NCI-H446 treated with DMSO at 0.1 percent for 48 hours (cell line): ENCODE results near the gene TP53TG5.

Source experiments
- DNase-seq: peaks from one replicate; lab custom pipeline; 2025; lab: John Stamatoyannopoulos, UW

TP53TG5 gene

DNA sequence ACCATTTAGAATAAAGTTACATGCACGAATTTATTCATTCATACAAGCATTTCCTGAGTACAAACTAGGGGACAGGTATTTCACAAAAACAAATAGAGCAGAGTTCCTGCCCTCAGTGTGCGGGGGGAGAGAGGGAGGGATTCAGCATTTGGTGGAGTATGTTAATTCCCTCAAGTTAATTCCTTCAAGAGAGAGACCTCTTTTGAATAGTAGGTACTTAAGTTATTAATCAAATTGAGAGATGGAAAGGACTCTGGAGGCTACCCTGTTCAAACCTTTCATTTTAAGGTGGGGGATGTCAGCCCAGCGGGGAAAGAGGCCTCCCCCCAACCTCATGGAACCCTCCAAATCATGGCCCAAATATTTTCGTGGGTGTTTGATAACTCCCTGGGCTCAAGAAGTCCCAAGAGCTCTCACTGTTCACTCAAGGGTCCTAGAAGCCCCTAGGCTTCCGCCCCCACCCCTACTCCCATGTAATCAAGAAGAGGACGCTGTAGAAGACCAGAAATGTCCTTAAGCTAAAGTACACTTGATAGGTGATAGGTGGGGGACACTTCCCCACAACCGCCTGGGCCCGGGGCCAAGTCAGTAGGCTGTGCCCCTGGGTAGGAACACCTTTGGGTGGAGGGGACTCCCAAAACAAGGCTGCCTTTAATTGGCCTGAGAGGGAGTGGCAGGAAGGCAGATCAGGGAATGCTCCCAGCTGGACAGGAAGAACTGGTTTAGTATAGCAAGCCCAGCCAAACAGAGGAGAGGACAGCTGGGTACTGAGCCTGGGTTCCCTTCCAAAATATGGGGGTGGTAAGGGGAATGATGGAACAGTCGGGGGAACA is 32.8 kb downstream of the TP53TG5 start:
- DNase-seq, result no peak

GRCh38 chr20:45344168-45344860 is 33.8 kb downstream of the TP53TG5 start:
- DNase-seq, result no peak

DNA sequence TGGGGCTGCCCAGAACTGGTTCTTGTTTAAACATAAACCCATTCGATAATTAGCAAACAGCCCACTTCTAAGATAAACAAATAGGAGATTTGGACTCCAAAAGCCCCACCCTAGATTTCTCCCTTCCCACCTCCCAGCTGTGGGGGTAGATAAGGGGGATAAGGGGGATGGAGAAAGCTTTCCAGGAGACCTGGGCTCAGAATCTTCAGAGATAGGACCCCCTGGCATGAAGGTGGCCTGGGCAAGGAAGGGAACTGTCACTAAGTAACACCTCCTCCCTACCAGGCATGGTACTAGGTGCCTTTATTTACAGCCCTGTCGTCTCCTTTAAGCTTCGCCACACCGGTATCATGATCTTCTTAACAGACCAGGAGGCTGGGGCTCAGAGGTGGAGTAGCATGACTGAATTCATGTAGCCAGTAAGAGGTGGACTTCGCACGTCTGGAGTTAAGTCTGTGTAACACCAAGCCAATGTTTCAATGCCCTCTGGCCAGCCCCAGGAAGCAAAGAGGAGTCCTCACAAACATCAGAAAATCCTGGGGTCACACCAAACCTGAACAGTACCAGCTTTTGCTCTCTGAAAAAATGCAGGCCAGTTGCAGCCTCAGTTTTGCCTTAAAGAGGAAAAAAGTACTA is 34.5 kb downstream of the TP53TG5 start:
- DNase-seq, result no peak

GRCh38 chr20:45342855-45343531 is 35.1 kb downstream of the TP53TG5 start:
- DNase-seq, result no peak

DNA sequence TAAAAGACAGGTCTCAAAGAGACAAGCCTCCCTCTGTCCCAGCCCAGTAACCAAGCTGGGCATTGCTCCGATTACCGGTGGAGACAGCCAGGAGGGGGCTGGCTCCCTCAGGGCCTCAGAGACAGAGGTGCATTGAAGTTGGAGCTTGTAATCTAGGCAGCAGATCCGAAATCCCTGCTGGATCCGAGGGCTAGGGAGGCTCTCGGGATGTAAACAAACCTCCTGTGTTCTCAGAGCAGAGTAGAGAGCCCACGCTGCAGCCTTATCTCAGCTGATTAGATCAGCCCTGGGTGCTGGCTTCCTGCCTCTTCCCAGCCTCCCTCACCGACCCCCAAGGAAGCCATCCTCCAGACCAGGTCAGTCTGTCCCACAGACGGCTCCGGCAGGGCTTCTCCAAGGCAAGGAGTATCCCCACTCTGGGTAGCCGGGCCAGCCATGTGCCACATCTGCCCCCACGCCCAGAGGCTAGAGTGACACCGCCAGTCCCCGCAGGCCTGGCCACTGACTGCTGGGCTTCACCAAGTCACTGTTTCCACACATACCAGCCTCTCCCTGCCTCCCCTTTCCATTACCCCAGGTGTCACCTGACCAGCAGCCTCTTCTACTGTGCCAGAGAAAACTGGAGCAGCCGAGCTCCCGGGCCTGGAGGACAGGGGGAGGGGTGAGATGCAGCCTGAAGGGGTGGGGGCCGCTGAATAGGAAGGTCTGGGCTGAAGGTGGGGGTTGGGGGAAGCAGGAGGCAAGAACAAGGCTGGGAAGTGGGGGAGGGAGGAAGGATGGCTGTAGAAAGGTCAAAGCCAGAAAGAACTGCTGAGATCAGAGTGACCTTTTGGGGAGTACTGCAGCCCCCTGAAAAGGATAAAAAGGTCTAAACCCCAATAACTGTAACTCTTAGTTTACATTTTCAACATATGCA is 35.9 kb downstream of the TP53TG5 start:
- no peak for DNase-seq

DNA sequence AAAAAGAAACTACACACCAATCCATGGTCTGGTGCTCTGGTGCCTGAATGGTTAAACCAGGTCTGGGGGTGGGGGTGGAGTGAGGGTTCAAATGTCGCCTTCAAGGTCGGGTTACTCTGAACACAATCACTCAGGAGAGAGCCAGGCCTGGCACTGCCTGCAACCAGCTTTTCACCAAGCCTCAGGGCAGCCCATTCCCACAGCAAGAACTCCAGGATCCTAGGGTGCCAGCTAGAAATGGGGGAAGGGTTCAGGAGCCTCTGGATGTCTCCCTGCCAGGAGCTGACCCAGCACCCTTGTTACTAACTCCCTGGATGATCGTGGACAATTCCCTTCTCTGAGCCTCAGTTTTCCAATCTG is 36.6 kb downstream of the TP53TG5 start:
- no peak for DNase-seq

- no peak for DNase-seq
These were observed 37.2 kb downstream of the TP53TG5 start for GRCh38 chr20:45340951-45341350.

- no peak for DNase-seq
These were observed 37.8 kb downstream of the TP53TG5 start for GRCh38 chr20:45340236-45340847.

- no peak for DNase-seq
These were observed 38.3 kb downstream of the TP53TG5 start for GRCh38 chr20:45339799-45340198.

DNA sequence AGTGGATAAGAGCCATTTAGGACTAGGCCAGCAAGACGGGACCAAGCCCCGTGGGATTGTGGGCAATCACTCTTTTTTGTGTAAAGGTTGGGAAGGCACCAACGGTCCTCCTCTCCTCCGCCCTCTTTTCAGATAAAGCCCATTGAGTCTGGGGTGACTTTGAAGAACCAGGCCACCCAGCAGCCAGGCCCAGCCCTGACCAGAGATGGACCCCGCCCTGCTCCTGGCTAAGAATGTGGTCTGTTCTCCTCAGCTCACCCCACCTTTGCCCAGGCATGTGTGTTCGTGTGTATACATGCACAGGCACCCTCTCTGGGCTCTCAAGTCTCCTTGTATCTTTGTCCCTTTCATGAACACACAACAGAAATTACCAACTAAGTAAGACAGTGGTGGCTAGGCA is 39.0 kb downstream of the TP53TG5 start:
- DNase-seq, result no peak

DNA sequence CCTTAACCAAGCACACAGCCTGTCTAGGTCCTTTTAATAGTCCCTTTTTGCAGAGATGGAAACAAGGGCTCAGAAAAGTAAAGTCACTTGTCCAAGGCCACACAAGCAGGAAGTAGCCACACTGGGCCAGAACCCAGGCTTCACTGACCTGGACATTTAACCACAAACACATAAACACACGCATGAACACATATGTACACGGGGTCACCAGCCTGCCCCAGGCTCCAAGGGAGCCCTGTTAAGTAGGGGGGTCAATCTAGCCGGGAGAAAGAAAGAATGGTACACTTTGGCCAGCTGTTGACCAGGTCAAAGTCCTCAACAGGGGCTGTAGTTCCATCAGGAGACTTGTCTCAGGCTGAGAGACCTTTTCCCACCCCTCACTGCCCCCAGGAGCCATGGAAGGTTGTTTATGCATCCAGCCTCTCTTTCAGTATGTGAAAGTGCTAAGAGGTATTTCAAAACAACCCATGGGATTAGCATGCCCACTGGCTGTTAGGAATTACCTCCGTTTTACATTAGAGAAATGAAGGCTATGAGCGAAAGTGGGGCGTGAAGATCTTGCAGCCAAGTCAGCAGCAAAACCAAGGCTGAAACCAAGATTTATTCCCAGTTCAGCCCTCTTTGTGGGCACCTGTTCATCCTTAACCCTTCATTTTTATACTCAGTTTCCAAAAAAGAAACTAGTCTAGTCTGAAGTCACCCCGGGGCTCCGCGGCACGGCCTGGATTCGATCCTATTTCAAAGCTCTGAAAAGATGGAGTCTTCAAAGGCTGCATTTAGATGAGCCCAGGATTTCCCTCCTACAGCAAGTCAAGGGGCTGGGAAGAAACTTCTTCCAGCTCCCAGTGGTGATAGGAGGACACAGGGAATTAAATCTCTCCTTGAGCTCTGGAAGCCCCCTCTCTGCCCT is 39.7 kb downstream of the TP53TG5 start:
- no peak for DNase-seq

GRCh38 chr20:45337367-45338120 is 40.6 kb downstream of the TP53TG5 start:
- DNase-seq, result no peak

DNA sequence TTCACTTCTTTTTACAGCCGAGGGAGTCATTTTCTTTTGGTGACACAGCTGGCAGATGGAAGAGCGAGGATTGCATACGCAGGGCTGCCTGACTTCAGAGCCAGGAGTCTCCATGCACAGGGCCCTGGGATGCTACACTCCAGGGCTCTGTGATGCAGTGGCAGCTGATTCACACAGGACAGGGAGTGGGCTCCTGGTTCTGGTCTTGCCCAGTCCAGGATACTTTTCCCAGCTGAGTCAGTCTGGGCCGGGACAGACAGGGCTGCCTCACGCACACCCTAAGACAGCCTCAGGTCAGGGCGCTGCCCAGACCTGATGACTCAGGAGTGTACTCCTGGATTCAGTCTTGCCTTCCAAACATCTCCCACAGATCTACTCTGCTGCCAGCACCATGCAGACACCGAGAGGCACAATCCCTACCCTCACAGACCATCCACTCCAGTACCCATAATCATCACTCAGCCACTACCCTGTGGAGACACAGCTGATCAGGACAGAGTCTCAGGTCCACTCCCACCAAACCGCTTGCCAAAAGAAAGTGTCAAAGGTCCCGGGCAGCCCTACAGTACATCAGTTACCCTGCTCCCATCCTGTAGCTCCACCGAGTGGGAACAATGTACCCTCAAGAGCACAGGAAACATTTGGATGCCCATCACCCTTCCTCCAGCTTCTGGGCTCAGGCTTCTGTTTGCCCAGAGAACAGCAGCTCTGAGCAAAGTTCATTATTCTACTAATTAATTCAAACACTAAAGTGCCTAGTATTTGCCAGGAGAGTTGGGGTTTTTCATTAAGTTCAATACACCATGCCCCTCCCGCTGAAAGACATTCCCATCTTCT is 41.4 kb downstream of the TP53TG5 start:
- no peak for DNase-seq

DNA sequence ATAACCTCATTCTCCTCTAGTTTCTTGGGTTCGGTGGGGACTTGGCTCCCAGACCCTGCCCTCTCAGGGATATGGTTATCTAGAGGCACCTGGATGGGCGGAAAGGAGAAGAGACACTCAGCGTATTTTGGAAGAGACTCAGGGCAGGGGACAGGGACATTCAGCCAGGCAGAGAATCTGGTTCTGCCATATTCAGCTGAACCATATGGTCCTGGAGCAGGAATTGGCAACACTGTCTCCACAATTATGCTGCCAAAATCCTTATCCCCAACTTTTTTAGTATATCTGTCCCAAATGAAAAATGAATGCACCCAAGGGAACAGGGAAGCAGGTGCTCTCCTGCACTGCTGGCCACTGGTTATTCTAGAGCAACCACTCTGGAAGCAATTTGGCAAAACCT is 47.6 kb downstream of the TP53TG5 start:
- DNase-seq, result no peak

DNA sequence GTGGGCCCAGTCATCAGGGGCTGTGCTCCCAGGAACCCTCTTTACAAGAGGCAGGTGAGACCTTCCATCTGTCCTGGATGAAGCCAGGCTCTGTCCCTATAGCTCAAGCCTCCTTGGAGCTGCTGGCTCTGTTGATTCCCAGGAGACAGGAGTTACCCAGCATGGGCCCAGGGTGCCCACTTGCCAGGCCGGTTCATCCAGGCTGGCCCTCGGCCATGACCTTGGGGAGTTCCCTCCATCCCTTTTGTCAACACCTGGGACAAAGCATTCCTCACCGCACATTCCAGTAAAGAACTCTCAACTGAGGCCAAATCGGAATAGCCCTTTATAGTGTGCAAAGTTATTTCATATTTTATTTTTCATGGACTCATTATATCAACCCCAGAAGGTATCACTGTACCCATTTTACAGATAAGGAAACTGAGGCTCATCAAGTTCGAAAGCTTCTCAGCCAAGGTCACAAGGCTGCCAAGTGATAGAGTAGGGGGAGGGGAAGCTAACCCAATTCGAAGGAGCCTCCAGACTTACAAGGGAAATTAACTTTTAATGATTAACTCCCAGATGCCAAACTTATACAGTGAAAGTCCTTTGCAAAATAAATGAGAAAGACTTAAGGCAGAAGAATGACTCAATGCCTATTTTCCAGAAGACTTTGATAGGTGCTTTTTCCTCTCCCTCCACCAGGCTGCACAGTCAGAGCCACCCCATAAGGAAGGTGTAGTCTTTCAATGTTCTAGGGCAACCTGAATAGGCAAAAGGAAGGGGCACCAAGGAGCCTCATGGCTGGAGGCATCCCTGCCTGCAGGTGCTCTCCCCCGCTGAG is 48.4 kb downstream of the TP53TG5 start:
- DNase-seq, result no peak

DNA sequence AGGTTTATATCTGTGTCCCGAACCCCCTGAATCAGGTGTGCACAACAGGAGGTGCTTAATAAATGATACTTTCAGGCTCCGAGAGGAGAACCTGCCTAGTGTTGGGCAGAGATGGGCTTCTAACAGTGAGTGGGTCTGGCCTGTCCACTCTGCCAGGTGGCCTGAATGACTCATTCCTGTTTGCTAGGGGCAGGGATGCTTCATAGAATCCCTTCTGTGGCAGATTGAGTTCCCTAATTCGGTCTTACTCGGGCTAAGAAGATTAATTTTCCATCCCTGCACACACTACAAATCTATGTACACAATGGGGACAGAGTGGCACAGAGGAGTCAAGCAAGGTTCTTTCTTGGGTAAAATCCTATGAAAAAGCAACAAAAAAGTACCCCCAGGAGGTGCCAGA is 49.7 kb downstream of the TP53TG5 start:
- DNase-seq, result no peak

- no peak for DNase-seq
These were observed 52.8 kb downstream of the TP53TG5 start for GRCh38 chr20:45325371-45325770.
